ENCODE data around the gene RAB5A.

GRCh38 chr3:19945534-19945933 is 1.4 kb upstream of the RAB5A start:
- TF ChIP-seq ZNF232 (CRISPR knock-in tag; IDR thresholded peaks at IDR 0.05) (no peak), ZNF219 (CRISPR knock-in tag; IDR thresholded peaks at IDR 0.05; ENCODE audit: borderline replicate concordance) (no peak), ELF4 (CRISPR knock-in tag; IDR thresholded peaks at IDR 0.05; ENCODE audit: low read depth) (no peak), NR1H2 (CRISPR knock-in tag; IDR thresholded peaks at IDR 0.05) (no peak), ZBTB43 (CRISPR knock-in tag; IDR thresholded peaks at IDR 0.05) (no peak), NR3C1 (CRISPR knock-in tag; conservative IDR thresholded peaks at IDR 0.05; ENCODE audit: low read depth) (no peak)
- TF ChIP-seq, protein P1, sequence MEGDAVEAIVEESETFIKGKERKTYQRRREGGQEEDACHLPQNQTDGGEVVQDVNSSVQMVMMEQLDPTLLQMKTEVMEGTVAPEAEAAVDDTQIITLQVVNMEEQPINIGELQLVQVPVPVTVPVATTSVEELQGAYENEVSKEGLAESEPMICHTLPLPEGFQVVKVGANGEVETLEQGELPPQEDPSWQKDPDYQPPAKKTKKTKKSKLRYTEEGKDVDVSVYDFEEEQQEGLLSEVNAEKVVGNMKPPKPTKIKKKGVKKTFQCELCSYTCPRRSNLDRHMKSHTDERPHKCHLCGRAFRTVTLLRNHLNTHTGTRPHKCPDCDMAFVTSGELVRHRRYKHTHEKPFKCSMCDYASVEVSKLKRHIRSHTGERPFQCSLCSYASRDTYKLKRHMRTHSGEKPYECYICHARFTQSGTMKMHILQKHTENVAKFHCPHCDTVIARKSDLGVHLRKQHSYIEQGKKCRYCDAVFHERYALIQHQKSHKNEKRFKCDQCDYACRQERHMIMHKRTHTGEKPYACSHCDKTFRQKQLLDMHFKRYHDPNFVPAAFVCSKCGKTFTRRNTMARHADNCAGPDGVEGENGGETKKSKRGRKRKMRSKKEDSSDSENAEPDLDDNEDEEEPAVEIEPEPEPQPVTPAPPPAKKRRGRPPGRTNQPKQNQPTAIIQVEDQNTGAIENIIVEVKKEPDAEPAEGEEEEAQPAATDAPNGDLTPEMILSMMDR (IDR thresholded peaks at IDR 0.05): no peak
